Keratinocyte (primary cell): ENCODE measurements around the gene DENND1A. TPM values are rescaled to one million over a fixed set of nuclear protein-coding genes. Genes with fewer than 3 reads are reported as not detected.

Experiments used
- DNase-seq: peaks from one replicate; pipeline ENCODE4 v3.0.0-alpha.2; 2011; ENCODE audit warnings: low read depth, missing footprints, low spot score
- FAIRE-seq: peaks from 2 replicates; lab custom pipeline; 2011; peaks lifted over from hg19 to GRCh38; lab: Jason Lieb, UNC
- H2AFZ ChIP-seq: 2 replicates; pipeline ENCODE4 v1.6.0; 2012; ENCODE audit warnings: low read length, control low read depth, inconsistent platforms; ENCODE audit not compliant: control insufficient read depth
- H3K27ac ChIP-seq: 2 replicates; pipeline ENCODE4 v1.5.1; 2011; ENCODE audit warnings: low read length; ENCODE audit not compliant: control insufficient read depth, insufficient read depth
- H3K27me3 ChIP-seq: 3 replicates; pipeline ENCODE4 v1.6.0; 2011; ENCODE audit warnings: low read length; ENCODE audit not compliant: control insufficient read depth, insufficient read depth; ENCODE audit errors: extremely low read depth
- H3K36me3 ChIP-seq, 2 experiments: 2 replicates in 1 of 2; 3 replicates in 1 of 2; pipeline ENCODE4 v1.5.1; 2011; ENCODE audit warnings: low read length in 2 of 2, mild to moderate bottlenecking in 1 of 2; ENCODE audit not compliant: control insufficient read depth in 2 of 2, insufficient read depth in 2 of 2; ENCODE audit errors: extremely low read depth in 1 of 2
- H3K4me1 ChIP-seq: 3 replicates; pipeline ENCODE4 v1.5.1; 2011; ENCODE audit warnings: low read length; ENCODE audit not compliant: control insufficient read depth, insufficient read depth; ENCODE audit errors: extremely low read depth
- H3K4me2 ChIP-seq: 3 replicates; pipeline ENCODE4 v1.6.0; 2011; ENCODE audit warnings: low read depth, low read length; ENCODE audit not compliant: control insufficient read depth, insufficient read depth; ENCODE audit errors: extremely low read depth
- H3K4me3 ChIP-seq, 3 experiments: fragments of 200-600 bp in 1 of 3; sonication (generic) in 1 of 3; 2 replicates in 2 of 3; 3 replicates in 1 of 3; pipeline ENCODE4 v1.5.1; 2011 to 2016; ENCODE audit warnings: low read length in 3 of 3, mild to moderate bottlenecking in 3 of 3, control low read depth in 2 of 3, inconsistent platforms in 1 of 3, low read depth in 1 of 3, mixed read lengths in 1 of 3, mixed run types in 1 of 3, moderate library complexity in 1 of 3; ENCODE audit not compliant: control insufficient read depth in 2 of 3, insufficient read depth in 2 of 3; ENCODE audit errors: extremely low read depth in 1 of 3
- H3K79me2 ChIP-seq: 2 replicates; pipeline ENCODE4 v1.6.0; 2012; ENCODE audit warnings: low read length; ENCODE audit not compliant: control insufficient read depth, insufficient read depth
- H3K9ac ChIP-seq: 3 replicates; pipeline ENCODE4 v1.6.0; 2011; ENCODE audit warnings: low read length; ENCODE audit not compliant: control insufficient read depth, insufficient read depth; ENCODE audit errors: extremely low read depth
- H3K9me1 ChIP-seq: 3 replicates; pipeline ENCODE4 v1.6.0; 2011; ENCODE audit warnings: low read length; ENCODE audit not compliant: control insufficient read depth, insufficient read depth; ENCODE audit errors: extremely low read depth
- H3K9me3 ChIP-seq: 2 replicates; pipeline ENCODE4 v1.5.1; 2012; ENCODE audit warnings: low read depth, low read length; ENCODE audit not compliant: control insufficient read depth
- H4K20me1 ChIP-seq: 3 replicates; pipeline ENCODE4 v1.6.0; 2011; ENCODE audit warnings: low read length; ENCODE audit not compliant: control insufficient read depth, insufficient read depth; ENCODE audit errors: extremely low read depth
- CTCF ChIP-seq, 3 experiments: IDR thresholded peaks in 1 of 3; conservative IDR thresholded peaks in 1 of 3; optimal IDR thresholded peaks in 1 of 3; 2 replicates in 2 of 3; 3 replicates in 1 of 3; pipeline versions ENCODE3 to v1.5.1; 2011; ENCODE audit warnings: low read length in 3 of 3, mild to moderate bottlenecking in 3 of 3, moderate library complexity in 2 of 3, control low read depth in 1 of 3, inconsistent platforms in 1 of 3; ENCODE audit not compliant: insufficient read depth in 2 of 3; ENCODE audit errors: extremely low read depth in 1 of 3
- EZH2 ChIP-seq: IDR thresholded peaks from one replicate; pipeline ENCODE4 v1.6.1; 2012; ENCODE audit warnings: inconsistent platforms, mild to moderate bottlenecking, low read length, moderate library complexity
- dilution Hi-C: fragments of 300-500 bp; cut with MboI; formaldehyde crosslinking; loops from one replicate; pipeline ENCODE4 v1.7.0; 2020; ENCODE audit warnings: low sequenced_read_pairs; ENCODE audit not compliant: extremely low pct_ligation_motif_present
- polyA plus RNA-seq, 5 experiments: library from polyadenylated mRNA; depleted of rRNA in 3 of 5; stranded (reverse) in 3 of 5; stranded (forward) in 1 of 5; unstranded in 1 of 5; fragments of >200 nt; gene quantifications; 1 replicate in 1 of 5; 2 replicates in 3 of 5; 3 replicates in 1 of 5; pipeline versions ENCODE4 v1.2.1 to v1.2.3, GENCODE V29; 2011 to 2012; ENCODE audit warnings: missing spikeins in 2 of 5, low read depth in 1 of 5, low replicate concordance in 1 of 5

Gene DENND1A
- polyA plus RNA-seq, 1 donor (not counting 4 experiments of a cell fraction or from before 2014, with no cell fraction given): 13.0 TPM

- no peak overlapping the region for H3K27ac ChIP-seq
- no peaks in the 10 kb centered on the region for H3K4me1 ChIP-seq
- no peak overlapping the region for H2AFZ ChIP-seq
- no peaks in the 10 kb centered on the region for H3K27me3 ChIP-seq
- H3K36me3 ChIP-seq: no peaks in the 10 kb centered on the region
- FAIRE-seq: no peak
- TF ChIP-seq EZH2 (no peak), CTCF (optimal IDR thresholded peaks at IDR 0.05 in 1 of 3, IDR thresholded peaks at IDR 0.05 in 1 of 3, conservative IDR thresholded peaks at IDR 0.05 in 1 of 3; ENCODE audit: extremely low read depth in 1 of 3, insufficient read depth in 2 of 3, low read length in 3 of 3) (no peak)
- no peak overlapping the region for H3K4me3 ChIP-seq
- DNase-seq: no peak
- no peaks in the 10 kb centered on the region for H4K20me1 ChIP-seq
- no peaks in the 10 kb centered on the region for H3K79me2 ChIP-seq
- no peaks in the 10 kb centered on the region for H3K9me1 ChIP-seq
- H3K9me3 ChIP-seq: no peaks in the 10 kb centered on the region
- dilution Hi-C loops: no loop called here
- H3K9ac ChIP-seq: no peak overlapping the region
- no peak overlapping the region for H3K4me2 ChIP-seq
Observed at GRCh38 chr9:123678878-123679329, 251.0 kb downstream of the DENND1A start.

- Histone ChIP-seq H3K27me3 (no peaks in the 10 kb centered on the region), H3K4me3 (no peak overlapping the region), H3K36me3 (no peaks in the 10 kb centered on the region), H3K79me2 (no peaks in the 10 kb centered on the region), H2AFZ (no peak overlapping the region), H3K4me1 (no peaks in the 10 kb centered on the region), H3K4me2 (no peak overlapping the region), H3K9me3 (no peaks in the 10 kb centered on the region), H3K27ac (no peak overlapping the region), H4K20me1 (no peaks in the 10 kb centered on the region), H3K9ac (no peak overlapping the region), H3K9me1 (no peaks in the 10 kb centered on the region)
- no peak for DNase-seq
- dilution Hi-C loops: no loop called here
- TF ChIP-seq EZH2 (no peak), CTCF (optimal IDR thresholded peaks at IDR 0.05 in 1 of 3, IDR thresholded peaks at IDR 0.05 in 1 of 3, conservative IDR thresholded peaks at IDR 0.05 in 1 of 3; ENCODE audit: extremely low read depth in 1 of 3, insufficient read depth in 2 of 3, low read length in 3 of 3) (no peak)
- no peak for FAIRE-seq
Observed at GRCh38 chr9:123678038-123678877, 251.7 kb downstream of the DENND1A start.
